GM19023 (cell line): ENCODE data around the gene HMGB1.

Experiments used
- ATAC-seq: cut with Tn5 transposase; IDR thresholded peaks from one replicate; pipeline ENCODE4 v1.9.1; 2021; ENCODE audit warnings: mild to moderate bottlenecking, moderate library complexity; ENCODE audit not compliant: unreplicated experiment

Gene HMGB1

GRCh38 chr13:30406779-30407416 lies 58.8 kb downstream of the HMGB1 start:
- ATAC-seq = no peak
